Neural cell (in vitro differentiated cells): ENCODE data around the gene PRKG1. TPM values are rescaled to one million over a fixed set of nuclear protein-coding genes. Genes with fewer than 3 reads are reported as not detected.

ENCODE experiments used
- H2AFZ ChIP-seq: fragments of 200-600, 300-800 bp; sonication (generic), shearing (Covaris generic); 2 replicates; pipeline ENCODE4 v1.6.0; 2014; ENCODE audit warnings: low read depth, mild to moderate bottlenecking, antibody characterized with exemption, low read length, moderate library complexity
- H3F3A ChIP-seq: fragments of 200-600 bp; shearing (Covaris generic); 2 replicates; pipeline ENCODE4 v1.6.1; 2016; ENCODE audit warnings: mild to moderate bottlenecking, moderate library complexity, mixed read lengths, antibody characterized with exemption, low read length; ENCODE audit not compliant: insufficient read depth, poor library complexity, severe bottlenecking
- H3K27ac ChIP-seq: fragments of 200-600, 300-800 bp; sonication (generic), shearing (Covaris generic); 2 replicates; pipeline ENCODE4 v1.5.1; 2014; ENCODE audit warnings: mild to moderate bottlenecking, low read length, moderate library complexity
- H3K27me3 ChIP-seq: fragments of 300-800, 200-600 bp; sonication (generic), shearing (Covaris generic); 2 replicates; pipeline ENCODE4 v1.6.0; 2014; ENCODE audit warnings: mild to moderate bottlenecking, low read depth, low read length, moderate library complexity; ENCODE audit not compliant: insufficient read depth
- H3K36me3 ChIP-seq: fragments of 300-800, 200-600 bp; sonication (generic), shearing (Covaris generic); 2 replicates; pipeline ENCODE4 v1.5.1; 2014; ENCODE audit warnings: mild to moderate bottlenecking, antibody characterized with exemption, low read length, moderate library complexity; ENCODE audit not compliant: insufficient read depth
- H3K4me2 ChIP-seq: fragments of 300-800, 200-600 bp; sonication (generic), shearing (Covaris generic); 2 replicates; pipeline ENCODE4 v1.6.0; 2014; ENCODE audit warnings: mild to moderate bottlenecking, low read length
- H3K4me3 ChIP-seq: fragments of 300-800, 200-600 bp; sonication (generic), shearing (Covaris generic); 2 replicates; pipeline ENCODE4 v1.5.1; 2014; ENCODE audit warnings: mild to moderate bottlenecking, low read length, moderate library complexity
- H3K79me2 ChIP-seq: fragments of 200-600 bp; shearing (Covaris generic); replicated peaks from 2 replicates; pipeline ENCODE4 v1.6.0; 2014; ENCODE audit warnings: mild to moderate bottlenecking, low read length, moderate library complexity; ENCODE audit not compliant: insufficient read depth
- H3K9ac ChIP-seq: fragments of 300-800, 200-600 bp; sonication (generic), shearing (Covaris generic); 2 replicates; pipeline ENCODE4 v1.6.1; 2016; ENCODE audit warnings: mild to moderate bottlenecking, low read length, mixed read lengths
- H3K9me2 ChIP-seq: fragments of 200-600 bp; shearing (Covaris generic); 2 replicates; pipeline ENCODE4 v1.6.1; 2016; ENCODE audit warnings: mild to moderate bottlenecking, low read length, mixed read lengths; ENCODE audit not compliant: insufficient read depth
- H3K9me3 ChIP-seq: fragments of 200-600, 300-800 bp; sonication (generic), shearing (Covaris generic); 2 replicates; pipeline ENCODE4 v1.6.1; 2016; ENCODE audit warnings: mild to moderate bottlenecking, mixed run types, low read length, moderate library complexity, mixed read lengths
- H4K20me1 ChIP-seq: fragments of 200-600 bp; shearing (Covaris generic); 2 replicates; pipeline ENCODE4 v1.6.1; 2016; ENCODE audit warnings: mild to moderate bottlenecking, mixed run types; ENCODE audit not compliant: insufficient read depth
- CTCF ChIP-seq: fragments of 450-650 bp; IDR thresholded peaks from 2 replicates; pipeline ENCODE4 v1.5.1; 2014; ENCODE audit warnings: antibody characterized with exemption, mild to moderate bottlenecking, moderate library complexity; ENCODE audit not compliant: poor library complexity, severe bottlenecking
- EP300 ChIP-seq: fragments of 450-650 bp; conservative IDR thresholded peaks from 2 replicates; pipeline ENCODE4 v1.6.1; 2014; ENCODE audit warnings: antibody characterized with exemption, mild to moderate bottlenecking, moderate library complexity; ENCODE audit not compliant: poor library complexity, severe bottlenecking
- EZH2 ChIP-seq: fragments of 200-600, 300-800 bp; shearing (Covaris generic), sonication (generic); IDR thresholded peaks from 2 replicates; pipeline ENCODE4 v1.6.1; 2014; ENCODE audit warnings: antibody characterized with exemption, low read length, borderline replicate concordance, mild to moderate bottlenecking; ENCODE audit not compliant: insufficient read depth, poor library complexity, severe bottlenecking
- MXI1 ChIP-seq: fragments of 450-650 bp; conservative IDR thresholded peaks from 2 replicates; pipeline ENCODE4 v1.6.1; 2014; ENCODE audit warnings: antibody characterized with exemption, mild to moderate bottlenecking; ENCODE audit not compliant: poor library complexity, severe bottlenecking
- POLR2AphosphoS5 ChIP-seq: IDR thresholded peaks from 2 replicates; pipeline ENCODE4 v1.6.1; 2012
- RAD21 ChIP-seq: fragments of 450-650 bp; conservative IDR thresholded peaks from 2 replicates; pipeline ENCODE4 v1.6.1; 2014; ENCODE audit warnings: antibody characterized with exemption, mild to moderate bottlenecking, moderate library complexity
- REST ChIP-seq: IDR thresholded peaks from 2 replicates; pipeline ENCODE4 v1.6.1; 2012; ENCODE audit warnings: borderline replicate concordance
- SMC3 ChIP-seq: fragments of 450-650 bp; conservative IDR thresholded peaks from 2 replicates; pipeline ENCODE4 v1.6.1; 2014; ENCODE audit warnings: antibody characterized with exemption, mild to moderate bottlenecking, moderate library complexity; ENCODE audit not compliant: poor library complexity
- TAF1 ChIP-seq: IDR thresholded peaks from 2 replicates; pipeline ENCODE4 v1.6.1; 2012; ENCODE audit warnings: low read depth
- polyA plus RNA-seq: library from polyadenylated mRNA; depleted of rRNA; stranded (reverse); fragments of >200 nt; gene quantifications from 2 replicates; pipeline ENCODE4 v1.2.3, GENCODE V29; 2014

The PRKG1 gene
- polyA plus RNA-seq, 1 donor from 2014 or later = 2.2 TPM

GRCh38 chr10:51487576-51487975 is 413.3 kb downstream of the PRKG1 start:
- Histone ChIP-seq H3K9me2 (no peaks in the 10 kb centered on the region), H3K27ac (no peak overlapping the region), H3F3A (no peaks in the 10 kb centered on the region), H3K9me3 (no peaks in the 10 kb centered on the region), H3K4me2 (no peak overlapping the region), H2AFZ (no peak overlapping the region), H3K27me3 (no peaks in the 10 kb centered on the region), H3K79me2 (no peaks in the 10 kb centered on the region), H3K9ac (no peak overlapping the region), H4K20me1 (no peaks in the 10 kb centered on the region), H3K4me3 (no peak overlapping the region), H3K36me3 (no peaks in the 10 kb centered on the region)
- TF ChIP-seq REST (no peak), CTCF (no peak), EZH2 (no peak), POLR2AphosphoS5 (no peak), RAD21 (no peak), SMC3 (no peak), MXI1 (no peak), TAF1 (no peak), EP300 (no peak)

- no peak for TF ChIP-seq EP300
- TF ChIP-seq TAF1 = no peak
- no peak for TF ChIP-seq RAD21
- no peak for TF ChIP-seq CTCF
- no peak for TF ChIP-seq MXI1
- TF ChIP-seq POLR2AphosphoS5 = no peak
- TF ChIP-seq EZH2 = no peak
- TF ChIP-seq REST = no peak
- no peak for TF ChIP-seq SMC3
- Histone ChIP-seq H2AFZ (no peak overlapping the region), H3K9me2 (no peaks in the 10 kb centered on the region), H3K9ac (no peak overlapping the region), H3K4me3 (no peak overlapping the region), H3K4me2 (no peak overlapping the region), H3K36me3 (no peaks in the 10 kb centered on the region), H4K20me1 (no peaks in the 10 kb centered on the region), H3K9me3 (no peaks in the 10 kb centered on the region), H3K79me2 (no peaks in the 10 kb centered on the region), H3K27me3 (no peaks in the 10 kb centered on the region), H3F3A (no peaks in the 10 kb centered on the region), H3K27ac (no peak overlapping the region)
These were observed 414.6 kb downstream of the PRKG1 start for GRCh38 chr10:51488766-51489408.
